NCI-H748 treated with DMSO at 0.1 percent for 48 hours (cell line): ENCODE data around the gene PTPRK.
"Not testable (repeated sequence)": the region's sequence is repeated elsewhere in the genome, so short reads cannot be mapped to it uniquely, and the experiment has no call there.

ENCODE experiments used
- DNase-seq: peaks from one replicate; lab custom pipeline; 2025; lab: John Stamatoyannopoulos, UW

The PTPRK gene

GRCh38 chr6:128487746-128488145, 32.7 kb downstream of the PTPRK start:
- no peak for DNase-seq

GRCh38 chr6:128487055-128487454, 33.3 kb downstream of the PTPRK start:
- DNase-seq, result no peak

GRCh38 chr6:128486580-128486979, 33.8 kb downstream of the PTPRK start:
- not testable (repeated sequence) for DNase-seq

- DNase-seq, result no peak
Observed at GRCh38 chr6:128483472-128484135, 36.8 kb downstream of the PTPRK start.

GRCh38 chr6:128482642-128483041, 37.8 kb downstream of the PTPRK start:
- DNase-seq, result peak; percentile 50

GRCh38 chr6:128479991-128480390, 40.4 kb downstream of the PTPRK start:
- no peak for DNase-seq

GRCh38 chr6:128479048-128479666, 41.2 kb downstream of the PTPRK start:
- DNase-seq, result no peak

- no peak for DNase-seq
Observed at GRCh38 chr6:128478230-128479047, 42.0 kb downstream of the PTPRK start.

- no peak for DNase-seq
Observed at GRCh38 chr6:128474933-128475332, 45.5 kb downstream of the PTPRK start.

- DNase-seq, result no peak
Observed at GRCh38 chr6:128474481-128474880, 45.9 kb downstream of the PTPRK start.

- peak; percentile 73 for DNase-seq
Observed at GRCh38 chr6:128471907-128472306, 48.5 kb downstream of the PTPRK start.

GRCh38 chr6:128465368-128466343, 54.7 kb downstream of the PTPRK start:
- no peak for DNase-seq

GRCh38 chr6:128464790-128465189, 55.6 kb downstream of the PTPRK start:
- DNase-seq, result no peak

GRCh38 chr6:128463942-128464341, 56.5 kb downstream of the PTPRK start:
- no peak for DNase-seq

- peak; percentile 33 for DNase-seq
Observed at GRCh38 chr6:128461501-128461900, 58.9 kb downstream of the PTPRK start.

- peak; percentile 38 for DNase-seq
Observed at GRCh38 chr6:128456510-128457230, 63.7 kb downstream of the PTPRK start.

GRCh38 chr6:128455959-128456358, 64.4 kb downstream of the PTPRK start:
- DNase-seq, result no peak

- no peak for DNase-seq
Observed at GRCh38 chr6:128452713-128453112, 67.7 kb downstream of the PTPRK start.

GRCh38 chr6:128446497-128446896, 73.9 kb downstream of the PTPRK start:
- DNase-seq, result peak; percentile 78

- no peak for DNase-seq
Observed at GRCh38 chr6:128443553-128443952, 76.8 kb downstream of the PTPRK start.

- DNase-seq, result no peak
Observed at GRCh38 chr6:128439627-128440026, 80.8 kb downstream of the PTPRK start.
